Measurements from ENCODE around the gene EED.
"Not testable (repeated sequence)": the region's sequence is repeated elsewhere in the genome, so short reads cannot be mapped to it uniquely, and the experiment has no call there.

Gene EED

GRCh38 chr11:86301742-86302091, 57.2 kb downstream of the EED start:
- no peak for DNase-seq

- DNase-seq: peak; percentile 93
Observed at GRCh38 chr11:86302092-86302793, 57.7 kb downstream of the EED start, which contains the start of gene HIKESHI. TSS of gene HIKESHI (plus strand) at chr11:86302240. CDS start at chr11:86302449, 209 bp downstream.

- DNase-seq: no peak
Observed at GRCh38 chr11:86303257-86303656, 58.7 kb downstream of the EED start.

GRCh38 chr11:86308710-86309109, 64.2 kb downstream of the EED start:
- DNase-seq: not testable (repeated sequence)

- no peak for DNase-seq
Observed at GRCh38 chr11:86313793-86314192, 69.2 kb downstream of the EED start.

- DNase-seq: no peak
Observed at GRCh38 chr11:86314636-86315035, 70.1 kb downstream of the EED start.
